ENCODE measurements around the gene CORIN.

Gene CORIN

GRCh38 chr4:47747211-47747610 lies 90.7 kb downstream of the CORIN start:
- Histone ChIP-seq H3K27me3 (replicated peaks in 2 of 5; ENCODE audit: control insufficient read depth in 4 of 5, insufficient read depth in 5 of 5, low read length in 4 of 5) (no peaks in the 10 kb centered on the region), H3K27ac (ENCODE audit: insufficient read depth in 1 of 2, low read depth in 1 of 2, low read length in 2 of 2, poor library complexity in 1 of 2, severe bottlenecking in 2 of 2) (no peak overlapping the region), H3K4me1 (ENCODE audit: control extremely low read depth in 1 of 4, control insufficient read depth in 4 of 4, insufficient read depth in 4 of 4, low read length in 3 of 4) (no peaks in the 10 kb centered on the region), H3K36me3 (ENCODE audit: control insufficient read depth in 4 of 4, insufficient read depth in 4 of 4, low read length in 3 of 4) (no peaks in the 10 kb centered on the region), H3K4me3 (ENCODE audit: control insufficient read depth in 1 of 7, extremely low read depth in 1 of 7, insufficient read depth in 4 of 7, low read depth in 2 of 7, low read length in 6 of 7) (no peak overlapping the region), H3K9me3 (ENCODE audit: control extremely low read depth in 1 of 5, control insufficient read depth in 4 of 5, insufficient read depth in 2 of 5, low read depth in 1 of 5, low read length in 4 of 5) (peaks cover 0 to 2% (median 0%) of the 10 kb centered on the region in 5 experiments)
- no peak for DNase-seq
- POLR2A ChIA-PET = no interaction called here
- CTCF ChIA-PET = no interaction called here

- no peaks in the 10 kb centered on the region for H3K36me3 ChIP-seq (ENCODE audit: control insufficient read depth in 4 of 4, insufficient read depth in 4 of 4, low read length in 3 of 4)
- no peak overlapping the region for H3K27ac ChIP-seq (ENCODE audit: insufficient read depth in 1 of 2, low read depth in 1 of 2, low read length in 2 of 2, poor library complexity in 1 of 2, severe bottlenecking in 2 of 2)
- H3K4me1 ChIP-seq (ENCODE audit: control extremely low read depth in 1 of 4, control insufficient read depth in 4 of 4, insufficient read depth in 4 of 4, low read length in 3 of 4) = no peaks in the 10 kb centered on the region
- WGBS (ENCODE audit: insufficient coverage) = 100% methylated on average over 3 of the region's 4 CpGs
- no peak for DNase-seq
- H3K4me3 ChIP-seq (ENCODE audit: control insufficient read depth in 1 of 7, extremely low read depth in 1 of 7, insufficient read depth in 4 of 7, low read depth in 2 of 7, low read length in 6 of 7) = no peak overlapping the region
- H3K27me3 ChIP-seq (replicated peaks in 2 of 5; ENCODE audit: control insufficient read depth in 4 of 5, insufficient read depth in 5 of 5, low read length in 4 of 5) = no peaks in the 10 kb centered on the region
- no peaks in the 10 kb centered on the region for H3K9me3 ChIP-seq (ENCODE audit: control extremely low read depth in 1 of 5, control insufficient read depth in 4 of 5, insufficient read depth in 2 of 5, low read depth in 1 of 5, low read length in 4 of 5)
- POLR2A ChIA-PET = no interaction called here
- CTCF ChIA-PET = no interaction called here
Observed at GRCh38 chr4:47746122-47746521, 91.7 kb downstream of the CORIN start.

- Histone ChIP-seq H3K36me3 (ENCODE audit: control insufficient read depth in 4 of 4, insufficient read depth in 4 of 4, low read length in 3 of 4) (no peaks in the 10 kb centered on the region), H3K9me3 (ENCODE audit: control extremely low read depth in 1 of 5, control insufficient read depth in 4 of 5, insufficient read depth in 2 of 5, low read depth in 1 of 5, low read length in 4 of 5) (no peaks in the 10 kb centered on the region), H3K4me3 (ENCODE audit: control insufficient read depth in 1 of 7, extremely low read depth in 1 of 7, insufficient read depth in 4 of 7, low read depth in 2 of 7, low read length in 6 of 7) (no peak overlapping the region), H3K27ac (ENCODE audit: insufficient read depth in 1 of 2, low read depth in 1 of 2, low read length in 2 of 2, poor library complexity in 1 of 2, severe bottlenecking in 2 of 2) (no peak overlapping the region), H3K4me1 (ENCODE audit: control extremely low read depth in 1 of 4, control insufficient read depth in 4 of 4, insufficient read depth in 4 of 4, low read length in 3 of 4) (no peaks in the 10 kb centered on the region), H3K27me3 (replicated peaks in 2 of 5; ENCODE audit: control insufficient read depth in 4 of 5, insufficient read depth in 5 of 5, low read length in 4 of 5) (no peaks in the 10 kb centered on the region)
- ChIA-PET CTCF (interaction anchor here (0.6 kb wide), 1 partner anchor 96 kb away, joined by 4 read pairs; no protein-coding TSS in a partner anchor), POLR2A (no interaction called here)
- no CpG with 5 or more reads among the region's 2 CpGs for WGBS (ENCODE audit: insufficient coverage)
- DNase-seq = no peak
Observed at GRCh38 chr4:47744843-47745382, 93.0 kb downstream of the CORIN start.

- Histone ChIP-seq H3K9me3 (ENCODE audit: control extremely low read depth in 1 of 5, control insufficient read depth in 4 of 5, insufficient read depth in 2 of 5, low read depth in 1 of 5, low read length in 4 of 5) (peaks cover 0 to 2% (median 0%) of the 10 kb centered on the region in 5 experiments), H3K27me3 (replicated peaks in 2 of 5; ENCODE audit: control insufficient read depth in 4 of 5, insufficient read depth in 5 of 5, low read length in 4 of 5) (no peaks in the 10 kb centered on the region), H3K27ac (ENCODE audit: insufficient read depth in 1 of 2, low read depth in 1 of 2, low read length in 2 of 2, poor library complexity in 1 of 2, severe bottlenecking in 2 of 2) (no peak overlapping the region), H3K4me3 (ENCODE audit: control insufficient read depth in 1 of 7, extremely low read depth in 1 of 7, insufficient read depth in 4 of 7, low read depth in 2 of 7, low read length in 6 of 7) (no peak overlapping the region), H3K36me3 (ENCODE audit: control insufficient read depth in 4 of 4, insufficient read depth in 4 of 4, low read length in 3 of 4) (no peaks in the 10 kb centered on the region), H3K4me1 (ENCODE audit: control extremely low read depth in 1 of 4, control insufficient read depth in 4 of 4, insufficient read depth in 4 of 4, low read length in 3 of 4) (no peaks in the 10 kb centered on the region)
- 86% methylated on average over 1 of the region's 2 CpGs for WGBS (ENCODE audit: insufficient coverage)
- ChIA-PET CTCF (interaction anchor here (0.8 kb wide), 1 partner anchor 8 kb away, joined by 5 read pairs; no protein-coding TSS in a partner anchor), POLR2A (no interaction called here)
- DNase-seq = no peak
Observed at GRCh38 chr4:47744253-47744652, 93.6 kb downstream of the CORIN start.

GRCh38 chr4:47741200-47741599 lies 96.7 kb downstream of the CORIN start:
- Histone ChIP-seq H3K27me3 (replicated peaks in 2 of 5; ENCODE audit: control insufficient read depth in 4 of 5, insufficient read depth in 5 of 5, low read length in 4 of 5) (no peaks in the 10 kb centered on the region), H3K9me3 (ENCODE audit: control extremely low read depth in 1 of 5, control insufficient read depth in 4 of 5, insufficient read depth in 2 of 5, low read depth in 1 of 5, low read length in 4 of 5) (peaks cover 0 to 9% (median 0%) of the 10 kb centered on the region in 5 experiments), H3K4me1 (ENCODE audit: control extremely low read depth in 1 of 4, control insufficient read depth in 4 of 4, insufficient read depth in 4 of 4, low read length in 3 of 4) (no peaks in the 10 kb centered on the region), H3K36me3 (ENCODE audit: control insufficient read depth in 4 of 4, insufficient read depth in 4 of 4, low read length in 3 of 4) (no peaks in the 10 kb centered on the region), H3K4me3 (ENCODE audit: control insufficient read depth in 1 of 7, extremely low read depth in 1 of 7, insufficient read depth in 4 of 7, low read depth in 2 of 7, low read length in 6 of 7) (no peak overlapping the region), H3K27ac (ENCODE audit: insufficient read depth in 1 of 2, low read depth in 1 of 2, low read length in 2 of 2, poor library complexity in 1 of 2, severe bottlenecking in 2 of 2) (no peak overlapping the region)
- DNase-seq = peak in 2 of 3 donors; percentile 19 to 35
- ChIA-PET POLR2A (interaction anchor here (0.7 kb wide), 1 partner anchor 976 kb away, joined by 5 read pairs; no protein-coding TSS in a partner anchor), CTCF (no interaction called here)

- no peak overlapping the region for H3K27ac ChIP-seq (ENCODE audit: insufficient read depth in 1 of 2, low read depth in 1 of 2, low read length in 2 of 2, poor library complexity in 1 of 2, severe bottlenecking in 2 of 2)
- no peak for DNase-seq
- peaks cover 0 to 9% (median 0%) of the 10 kb centered on the region in 5 experiments for H3K9me3 ChIP-seq (ENCODE audit: control extremely low read depth in 1 of 5, control insufficient read depth in 4 of 5, insufficient read depth in 2 of 5, low read depth in 1 of 5, low read length in 4 of 5)
- no peaks in the 10 kb centered on the region for H3K27me3 ChIP-seq (replicated peaks in 2 of 5; ENCODE audit: control insufficient read depth in 4 of 5, insufficient read depth in 5 of 5, low read length in 4 of 5)
- ChIA-PET POLR2A (no interaction called here), CTCF (interaction anchor here (0.8 kb wide), 1 partner anchor 8 kb away, joined by 3 read pairs; no protein-coding TSS in a partner anchor)
- H3K4me1 ChIP-seq (ENCODE audit: control extremely low read depth in 1 of 4, control insufficient read depth in 4 of 4, insufficient read depth in 4 of 4, low read length in 3 of 4) = no peaks in the 10 kb centered on the region
- 100% methylated on average over 1 of the region's 1 CpG for WGBS (ENCODE audit: insufficient coverage)
- H3K4me3 ChIP-seq (ENCODE audit: control insufficient read depth in 1 of 7, extremely low read depth in 1 of 7, insufficient read depth in 4 of 7, low read depth in 2 of 7, low read length in 6 of 7) = no peak overlapping the region
- no peaks in the 10 kb centered on the region for H3K36me3 ChIP-seq (ENCODE audit: control insufficient read depth in 4 of 4, insufficient read depth in 4 of 4, low read length in 3 of 4)
Observed at GRCh38 chr4:47737326-47737725, 100.5 kb downstream of the CORIN start.

GRCh38 chr4:47736555-47736954 lies 101.3 kb downstream of the CORIN start:
- ChIA-PET POLR2A (no interaction called here), CTCF (no interaction called here)

More at GRCh38 chr4:47736555-47736954, 101.3 kb downstream of the CORIN start:
- Histone ChIP-seq H3K27me3 (replicated peaks in 2 of 5; ENCODE audit: control insufficient read depth in 4 of 5, insufficient read depth in 5 of 5, low read length in 4 of 5) (no peaks in the 10 kb centered on the region), H3K4me1 (ENCODE audit: control extremely low read depth in 1 of 4, control insufficient read depth in 4 of 4, insufficient read depth in 4 of 4, low read length in 3 of 4) (no peaks in the 10 kb centered on the region), H3K36me3 (ENCODE audit: control insufficient read depth in 4 of 4, insufficient read depth in 4 of 4, low read length in 3 of 4) (no peaks in the 10 kb centered on the region), H3K4me3 (ENCODE audit: control insufficient read depth in 1 of 7, extremely low read depth in 1 of 7, insufficient read depth in 4 of 7, low read depth in 2 of 7, low read length in 6 of 7) (no peak overlapping the region), H3K9me3 (ENCODE audit: control extremely low read depth in 1 of 5, control insufficient read depth in 4 of 5, insufficient read depth in 2 of 5, low read depth in 1 of 5, low read length in 4 of 5) (peaks cover 0 to 9% (median 0%) of the 10 kb centered on the region in 5 experiments), H3K27ac (ENCODE audit: insufficient read depth in 1 of 2, low read depth in 1 of 2, low read length in 2 of 2, poor library complexity in 1 of 2, severe bottlenecking in 2 of 2) (no peak overlapping the region)
- DNase-seq = peak in 1 of 3 donors; percentile 12
- WGBS (ENCODE audit: insufficient coverage) = 100% methylated on average over 1 of the region's 2 CpGs
